ENCODE measurements around the gene NKG7.
"Not testable (repeated sequence)": the region's sequence is repeated elsewhere in the genome, so short reads cannot be mapped to it uniquely, and the experiment has no call there.

NKG7 gene

DNA sequence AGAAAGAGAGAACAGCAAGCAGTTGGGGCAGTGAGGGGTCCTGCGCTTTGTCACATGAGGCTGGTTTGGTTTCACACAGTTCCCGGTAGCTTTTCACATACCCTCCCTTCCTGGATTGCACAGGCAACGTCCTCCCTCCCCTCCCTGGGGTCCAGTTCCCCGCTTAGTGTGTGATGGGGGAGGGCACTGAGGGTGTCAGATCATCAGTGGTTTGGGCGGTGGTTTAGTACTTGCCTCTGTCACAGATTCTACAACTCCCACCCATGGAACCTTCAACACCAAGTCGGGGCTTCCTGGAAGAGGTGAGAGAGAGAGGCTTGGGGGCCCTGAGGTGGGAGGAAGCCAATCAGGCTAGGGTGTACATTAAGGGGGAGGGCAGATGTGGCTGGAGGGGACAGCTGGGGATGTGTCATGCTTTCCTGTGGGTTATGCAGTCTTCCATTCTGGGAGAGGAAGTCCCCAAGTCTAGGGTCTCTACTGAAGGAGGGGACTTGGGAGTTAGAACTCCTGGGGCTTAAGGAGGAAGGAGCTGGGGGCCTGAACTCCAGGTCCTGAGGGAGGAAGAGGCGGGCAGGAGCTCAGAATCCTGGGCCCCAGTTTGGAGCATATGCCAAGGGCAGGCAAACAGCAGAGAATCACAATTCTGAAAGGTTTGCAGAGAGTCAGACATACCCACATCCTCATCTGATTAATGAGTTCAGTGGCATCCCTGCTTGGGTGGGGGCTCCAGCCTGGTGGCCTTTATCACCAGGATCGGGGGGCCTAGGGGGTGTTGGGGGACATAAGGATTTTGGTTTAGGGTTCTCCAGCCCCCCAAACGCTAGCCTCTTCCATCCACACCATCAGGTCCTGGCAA lies at the start of gene NKG7:
Gene NKG7 (minus strand): TSS at position 6 of the 856 bp plus-strand sequence. CDS start 119 bp downstream, outside the sequence.
- DNase-seq (ENCODE audit: low spot score), result no peak

- peak; percentile 57 for DNase-seq (ENCODE audit: low spot score)
These were observed 49.6 kb upstream of the NKG7 start for GRCh38 chr19:51422053-51422448.

DNA sequence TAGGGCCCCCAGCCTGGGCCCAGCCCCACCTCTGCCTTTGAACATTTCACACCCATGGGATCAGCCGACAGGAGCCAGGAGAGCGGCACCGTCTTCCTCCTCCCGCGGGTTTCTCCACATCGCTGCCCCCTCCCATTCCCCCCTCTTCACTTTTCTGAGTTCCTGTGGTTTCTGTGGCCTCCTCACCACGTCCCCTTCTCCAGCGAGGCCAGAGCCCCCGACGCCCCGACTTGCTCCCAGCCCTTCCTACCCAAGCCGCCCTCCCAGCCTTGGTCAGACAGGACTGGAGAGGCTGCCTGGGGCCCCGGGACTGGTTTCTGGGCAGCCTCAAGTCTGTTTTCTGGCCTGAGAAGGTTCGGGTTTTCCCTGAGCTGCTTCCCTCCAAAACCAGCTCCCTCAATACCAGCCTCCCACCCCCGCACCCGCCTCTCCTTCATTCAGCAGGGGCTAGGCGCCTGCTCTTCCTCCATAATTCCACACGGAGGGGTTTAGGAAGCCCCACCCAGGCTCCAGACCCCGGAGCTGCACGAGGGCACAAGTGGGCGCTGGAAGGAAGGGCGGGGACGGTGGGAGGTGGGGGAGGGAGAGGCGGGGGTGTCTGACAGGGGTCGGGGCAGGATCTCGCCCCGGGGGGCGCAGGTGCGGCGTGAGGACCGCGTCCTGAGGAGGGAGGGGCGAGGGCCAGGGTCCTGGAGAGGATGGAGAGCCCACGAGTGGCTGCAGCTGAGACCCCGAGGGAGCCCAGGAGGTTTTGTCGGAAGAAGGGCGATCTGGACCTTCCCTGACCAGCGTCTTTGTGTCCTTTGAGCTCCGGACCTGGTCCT lies 49.0 kb upstream of the NKG7 start:
- DNase-seq (ENCODE audit: low spot score), result no peak

DNA sequence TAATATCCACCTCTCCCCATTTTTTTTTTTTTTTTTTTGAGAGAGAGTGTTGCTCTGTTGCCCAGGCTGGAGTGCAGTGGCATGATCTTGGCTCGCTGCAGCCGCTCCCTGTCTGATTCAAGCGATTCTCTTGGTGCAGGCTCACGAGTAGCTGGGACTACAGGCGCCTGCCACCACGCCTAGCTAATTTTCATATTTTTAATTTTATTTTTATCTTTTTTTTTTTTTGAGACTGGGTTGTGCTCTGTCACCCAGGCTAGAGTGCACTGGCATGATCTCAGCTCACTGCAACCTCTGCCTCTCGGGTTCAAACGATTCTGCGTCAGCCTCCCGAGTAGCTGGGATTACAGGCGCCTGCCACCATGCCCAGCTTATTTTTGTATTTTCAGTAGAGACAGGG lies 48.1 kb upstream of the NKG7 start:
- not testable (repeated sequence) for DNase-seq (ENCODE audit: low spot score)

- DNase-seq (ENCODE audit: low spot score), result no peak
These were observed 46.3 kb upstream of the NKG7 start for GRCh38 chr19:51418707-51419106.

- DNase-seq (ENCODE audit: low spot score), result no peak
These were observed 45.3 kb upstream of the NKG7 start for GRCh38 chr19:51417810-51418157.

DNA sequence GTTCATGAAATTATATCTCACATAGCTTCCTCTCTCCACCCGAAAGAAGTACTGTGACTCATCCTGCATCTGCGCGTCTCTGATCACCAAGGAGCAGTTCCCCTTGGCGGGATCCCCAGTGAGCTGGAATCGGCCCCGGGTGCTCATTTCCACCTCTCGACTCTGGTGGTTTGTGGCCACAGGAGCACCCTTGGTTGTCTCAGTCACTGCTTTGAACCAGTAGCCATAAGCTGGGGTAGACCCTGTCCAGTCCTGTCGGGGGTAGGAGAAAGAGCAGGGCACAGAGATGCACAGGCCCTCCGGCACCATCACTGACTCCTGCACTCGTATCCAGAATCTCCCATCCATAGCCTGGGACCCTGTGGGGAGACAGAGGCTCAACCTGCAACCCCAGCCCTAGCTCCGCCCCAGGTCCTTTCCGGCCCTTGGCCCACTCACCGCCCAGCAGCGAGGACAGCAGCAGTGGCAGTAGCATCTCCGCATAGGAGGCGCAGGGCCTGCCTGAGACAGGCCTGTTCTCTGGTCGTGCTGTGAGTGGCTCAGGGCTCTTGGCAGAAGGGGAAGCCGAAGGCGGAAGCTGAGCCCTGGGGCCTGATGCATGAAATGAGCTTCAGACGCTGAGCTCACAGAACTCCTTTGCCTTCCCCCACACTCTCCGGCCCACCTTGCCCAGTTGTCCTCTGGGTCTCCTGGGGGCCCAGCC lies 44.8 kb upstream of the NKG7 start, which contains the start of gene SIGLEC10:
Gene SIGLEC10 (minus strand): TSS at position 536 of the 703 bp plus-strand sequence. CDS start 61 bp downstream, at position 475.
- DNase-seq (ENCODE audit: low spot score), result no peak

- not testable (repeated sequence) for DNase-seq (ENCODE audit: low spot score)
These were observed 44.0 kb upstream of the NKG7 start for GRCh38 chr19:51416422-51416821.

- DNase-seq (ENCODE audit: low spot score), result no peak
These were observed 42.7 kb upstream of the NKG7 start for GRCh38 chr19:51415187-51415586.

- no peak for DNase-seq (ENCODE audit: low spot score)
These were observed 38.7 kb upstream of the NKG7 start for GRCh38 chr19:51410950-51411748.

DNA sequence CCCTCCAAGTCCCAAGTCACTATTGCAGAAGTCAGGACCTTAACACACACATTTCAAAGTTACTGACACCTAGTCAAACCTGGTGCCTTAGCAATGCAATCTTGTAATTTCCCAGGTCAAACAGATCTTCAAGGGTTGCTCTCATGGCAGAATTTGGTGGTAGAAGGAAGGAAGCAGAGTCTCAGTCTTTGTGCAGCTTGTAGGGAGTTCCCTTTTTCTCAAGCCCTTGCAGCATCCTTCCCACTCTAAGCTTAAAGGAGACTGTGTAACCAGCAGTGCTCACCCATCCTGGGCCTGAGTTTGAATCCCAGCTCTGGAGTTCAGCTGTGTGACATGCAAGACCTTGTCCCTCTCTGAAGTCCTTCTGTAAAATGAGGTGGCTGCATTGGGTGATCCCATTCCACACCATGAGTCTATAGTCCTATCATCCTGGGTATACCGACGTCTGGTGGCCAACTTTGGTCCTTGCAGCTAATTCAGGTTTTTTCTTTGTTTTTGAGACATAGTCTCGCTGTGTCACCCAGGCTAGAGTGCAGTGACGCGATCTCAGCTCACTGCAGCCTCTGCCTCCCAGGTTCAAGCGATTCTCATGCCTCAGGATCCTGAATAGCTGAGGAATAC lies 35.2 kb upstream of the NKG7 start:
- peak; percentile 67 for DNase-seq (ENCODE audit: low spot score)

DNA sequence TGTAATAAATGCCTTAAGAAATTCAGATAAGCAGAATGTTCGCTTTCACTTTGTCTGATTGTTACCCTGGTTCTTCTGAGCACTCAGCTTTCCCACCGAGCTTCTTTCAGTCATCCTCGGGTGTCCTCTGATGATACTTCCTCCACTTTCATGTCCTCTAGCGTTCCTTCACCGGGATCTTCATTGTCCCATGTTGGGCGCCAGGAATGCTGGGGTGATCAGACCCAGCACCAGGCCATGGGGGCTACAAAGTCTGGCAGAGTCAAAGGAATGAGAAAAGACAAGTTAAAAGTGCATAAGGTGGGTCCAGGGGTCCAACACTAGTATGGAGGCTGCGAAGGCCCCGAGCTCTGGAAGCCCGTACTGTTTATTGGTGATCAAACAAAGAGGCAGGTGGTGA lies 29.7 kb upstream of the NKG7 start:
- DNase-seq (ENCODE audit: low spot score), result no peak

- not testable (repeated sequence) for DNase-seq (ENCODE audit: low spot score)
These were observed 27.5 kb upstream of the NKG7 start for GRCh38 chr19:51399936-51400335.

DNA sequence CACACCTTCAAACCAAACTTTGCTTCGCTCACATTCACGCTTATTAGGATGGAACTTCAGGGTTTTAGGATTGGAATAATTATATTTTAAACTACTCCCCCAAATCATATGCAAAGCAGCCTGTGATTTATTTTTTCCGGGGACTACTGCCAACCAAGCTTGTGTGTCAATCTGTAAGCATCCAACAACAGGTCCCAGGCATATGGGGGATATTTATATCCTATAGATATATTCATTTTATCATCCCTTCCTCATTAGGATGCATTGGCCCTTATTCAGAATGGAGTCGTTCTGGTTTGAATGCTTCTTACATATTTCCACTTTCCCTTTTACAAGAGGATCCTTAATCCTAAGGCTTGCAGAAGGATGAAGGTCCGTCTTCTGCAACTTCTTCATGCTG lies 26.8 kb upstream of the NKG7 start:
- DNase-seq (ENCODE audit: low spot score), result no peak

- peak; percentile 69 for DNase-seq (ENCODE audit: low spot score)
These were observed 25.7 kb upstream of the NKG7 start for GRCh38 chr19:51398096-51398704.

DNA sequence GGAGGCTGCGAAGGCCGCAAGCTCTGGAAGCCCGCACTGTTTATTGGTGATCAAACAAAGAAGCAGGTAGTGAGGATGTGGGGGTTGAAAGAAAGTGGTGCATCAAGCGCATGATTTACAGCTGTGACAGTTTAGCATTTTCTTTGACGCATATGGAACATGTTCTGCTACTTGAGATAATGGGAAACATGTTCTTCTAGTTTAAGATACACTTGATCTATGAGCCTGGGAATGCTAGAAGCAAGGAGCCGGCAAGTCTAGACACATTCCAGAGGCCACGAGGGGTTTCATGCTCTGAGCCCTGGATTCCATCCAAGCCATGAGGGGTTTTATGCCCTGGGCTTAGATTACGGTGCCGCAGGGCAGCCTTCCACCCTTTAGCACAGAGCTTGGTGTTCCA lies 25.0 kb upstream of the NKG7 start:
- DNase-seq (ENCODE audit: low spot score), result peak; percentile 36

- no peak for DNase-seq (ENCODE audit: low spot score)
These were observed 23.7 kb upstream of the NKG7 start for GRCh38 chr19:51396175-51396574.

DNA sequence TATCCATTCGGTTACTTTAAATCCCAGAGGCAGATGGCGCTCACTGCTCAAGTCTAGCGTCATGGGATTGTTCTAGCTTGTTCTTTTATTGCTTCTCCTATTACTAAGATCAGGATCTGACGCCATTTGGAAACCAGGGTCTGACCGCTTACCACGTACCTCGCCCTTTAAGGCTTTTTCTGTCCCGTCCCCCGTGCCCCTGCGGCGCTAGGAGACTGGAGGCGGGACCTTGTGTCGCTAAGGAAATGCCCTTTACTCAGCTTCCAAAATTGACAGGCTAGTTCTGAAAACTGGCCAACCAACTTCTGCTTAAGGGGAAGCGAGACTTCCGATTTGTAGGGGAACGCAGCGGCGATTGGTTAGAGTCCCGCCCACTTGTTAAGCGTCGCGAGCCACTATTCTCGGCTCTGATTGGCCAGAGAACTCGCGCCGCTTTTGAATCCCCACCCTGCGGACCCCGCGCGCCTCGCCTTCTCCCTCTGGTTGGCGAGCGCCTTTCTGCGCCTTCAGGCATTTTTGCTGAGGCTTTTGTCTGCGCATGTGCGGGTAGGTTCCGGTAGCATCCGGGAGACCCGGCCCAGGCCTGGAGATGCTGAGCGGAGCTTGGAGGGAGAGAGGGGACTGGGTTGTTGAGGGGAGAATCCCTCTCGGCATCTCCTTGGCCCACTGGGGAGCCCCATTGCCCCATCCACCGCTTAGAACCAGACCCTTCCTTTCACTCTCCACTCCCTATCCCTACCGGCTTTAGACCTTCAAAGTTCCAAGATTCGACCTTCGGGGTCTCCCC lies 21.8 kb upstream of the NKG7 start:
- DNase-seq (ENCODE audit: low spot score), result peak; percentile 100

DNA sequence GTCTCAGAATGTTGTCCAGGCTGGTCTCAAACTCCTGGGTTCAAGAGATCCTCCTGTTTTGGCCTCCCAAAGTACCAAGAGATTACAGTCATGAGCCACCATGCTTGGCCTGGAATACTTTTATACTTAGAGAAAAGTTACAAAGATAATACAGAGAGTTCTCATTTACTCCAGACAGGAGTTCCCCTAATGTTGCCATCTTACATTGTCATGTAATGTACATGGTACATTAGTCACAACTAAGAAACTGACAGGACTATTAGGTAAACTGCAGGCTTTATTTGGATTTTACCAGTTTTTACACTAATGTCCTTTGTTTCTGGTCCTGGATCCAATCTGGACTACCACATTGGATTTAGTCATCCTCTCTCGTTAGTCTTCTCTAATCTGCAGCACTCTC lies 20.2 kb upstream of the NKG7 start:
- DNase-seq (ENCODE audit: low spot score), result no peak

GRCh38 chr19:51391073-51391611 lies 18.7 kb upstream of the NKG7 start:
- DNase-seq (ENCODE audit: low spot score), result no peak

Data from cerebellar cortex (tissue), 1 donor.